ENCODE measurements around the gene REM1.
A peak's percentile ranks its signal among the peaks of the same experiment; 100 is the strongest.

REM1 gene

GRCh38 chr20:31527266-31527665 is 52.2 kb downstream of the REM1 start:
- DNase-seq = peak; percentile 44

Data from NCI-H2171 treated with DMSO at 0.1 percent for 48 hours (cell line).